ENCODE measurements around the gene ARX.

The ARX gene

DNA sequence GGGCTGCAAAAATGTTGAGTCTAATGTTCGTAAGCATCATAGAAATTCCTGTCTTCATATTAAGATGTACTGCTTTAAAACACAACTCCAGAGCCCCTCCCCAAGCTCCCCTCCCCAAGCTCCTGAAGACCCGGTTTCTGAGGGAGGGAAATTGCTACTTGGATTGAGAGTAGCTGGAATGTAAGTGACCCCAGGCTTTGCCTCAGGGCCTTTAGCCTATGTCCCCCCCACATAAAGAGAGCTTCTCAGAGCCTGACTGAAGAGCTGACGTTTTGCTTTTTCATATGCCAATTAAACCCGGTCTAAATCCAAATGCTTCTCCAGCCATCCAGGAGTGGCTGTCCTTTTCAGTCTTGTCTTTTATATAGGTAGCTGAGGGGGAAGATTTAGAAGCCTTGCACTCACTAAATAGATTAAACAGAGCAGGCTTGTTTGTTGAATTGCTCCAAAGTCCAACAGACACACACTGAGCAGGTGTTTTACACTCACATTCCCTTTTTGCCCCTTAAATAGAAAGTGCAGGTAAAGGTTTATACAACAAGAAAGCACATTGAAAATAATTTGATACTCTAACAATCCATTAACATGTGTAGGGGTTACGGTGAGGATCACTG, 19.6 kb downstream of the ARX start:
- DNase-seq, result no peak

DNA sequence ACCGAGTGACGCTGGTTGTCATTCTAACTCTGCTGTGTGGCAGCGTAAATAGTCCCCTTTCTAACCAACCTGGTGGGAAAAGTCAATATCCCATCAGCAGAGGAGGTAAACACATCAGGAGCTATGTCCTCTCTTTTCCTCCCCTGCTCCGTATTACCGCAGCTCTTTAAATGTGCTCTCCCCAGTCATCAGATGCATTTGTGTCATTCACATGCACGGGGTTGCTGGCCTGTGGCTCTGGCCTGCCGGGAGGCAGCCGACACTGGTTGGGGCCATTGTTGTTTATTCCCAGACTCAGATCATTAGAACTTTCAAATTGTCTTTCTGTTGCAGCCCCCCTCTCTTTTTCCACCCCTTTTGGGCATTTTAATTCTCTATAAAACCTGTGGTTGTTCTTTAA, 21.9 kb downstream of the ARX start:
- DNase-seq, result no peak

DNA sequence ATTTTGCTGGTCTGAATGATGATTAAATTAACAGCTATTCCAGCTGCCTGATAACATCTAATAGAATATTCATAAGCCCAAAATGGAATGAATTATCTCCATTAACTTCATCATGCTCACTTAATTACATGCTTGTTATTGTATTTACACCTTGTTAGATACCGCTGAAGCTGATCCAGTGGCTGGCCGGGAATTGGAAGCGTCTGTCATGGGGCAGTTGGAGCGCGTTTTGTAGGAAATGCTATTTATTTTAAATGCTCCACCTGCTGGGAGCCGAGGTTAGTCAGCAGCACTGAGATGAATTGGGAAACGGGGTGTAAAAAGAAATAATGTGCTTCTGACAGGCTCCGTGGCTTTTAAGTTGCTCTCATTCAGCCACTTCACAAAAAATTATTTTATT, 25.2 kb downstream of the ARX start:
- DNase-seq, result no peak

DNA sequence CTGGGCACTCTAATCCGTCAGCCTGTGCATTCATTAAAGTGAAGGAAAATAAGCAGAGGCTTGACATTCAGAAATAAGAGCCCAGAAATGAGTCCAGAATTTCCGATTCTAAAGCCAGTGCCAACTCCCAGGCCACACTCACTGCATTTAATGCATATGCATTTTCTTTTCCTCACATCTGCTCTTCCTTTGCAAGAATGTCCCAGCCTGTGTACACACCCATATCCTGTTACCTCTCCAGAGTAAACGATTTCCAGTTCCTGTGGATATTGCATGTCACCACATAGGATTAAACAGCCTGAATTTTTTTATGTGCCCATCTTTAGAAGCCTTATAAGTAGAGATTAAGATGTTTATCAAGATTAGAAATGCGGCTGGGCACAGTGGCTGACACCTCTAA, 27.5 kb downstream of the ARX start:
- DNase-seq, result no peak

DNA sequence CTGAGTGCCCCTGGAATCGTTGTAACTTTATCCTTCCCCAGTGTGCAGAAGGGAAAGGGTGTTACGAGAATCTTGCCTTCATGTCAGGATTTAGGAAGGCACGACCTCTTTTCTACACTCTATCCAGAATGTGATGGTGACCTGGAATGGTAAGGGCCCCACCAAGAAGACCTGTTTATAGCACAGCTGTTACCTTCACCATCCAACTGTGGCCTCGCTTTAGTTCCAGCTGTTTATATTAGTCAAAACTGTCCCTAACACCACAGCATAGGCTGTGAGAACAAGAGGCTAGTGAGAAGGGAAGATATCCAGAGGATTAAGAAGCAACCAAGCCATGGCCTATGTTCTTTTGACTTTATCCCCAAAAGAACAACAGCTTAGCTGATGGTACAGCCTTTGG, 28.0 kb downstream of the ARX start:
- no peak for DNase-seq

DNA sequence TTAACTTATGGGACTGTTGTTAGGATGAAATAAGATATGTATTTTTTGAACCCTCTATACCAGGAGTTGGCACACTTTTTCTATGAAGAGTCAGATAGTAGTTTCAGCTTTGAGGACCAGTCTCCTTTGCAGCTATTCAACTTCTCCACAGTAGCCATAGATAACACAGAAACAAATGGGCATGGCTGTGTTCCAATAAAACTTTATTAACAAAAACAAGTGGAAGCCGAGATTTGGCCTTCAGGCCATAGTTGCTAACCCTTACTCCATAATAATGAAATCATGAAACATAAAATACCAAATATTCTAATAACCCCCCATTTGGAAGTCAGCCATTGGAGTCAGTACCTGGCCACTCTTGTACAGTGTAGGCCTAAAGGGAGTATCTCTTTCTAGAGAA, 30.6 kb downstream of the ARX start:
- no peak for DNase-seq

DNA sequence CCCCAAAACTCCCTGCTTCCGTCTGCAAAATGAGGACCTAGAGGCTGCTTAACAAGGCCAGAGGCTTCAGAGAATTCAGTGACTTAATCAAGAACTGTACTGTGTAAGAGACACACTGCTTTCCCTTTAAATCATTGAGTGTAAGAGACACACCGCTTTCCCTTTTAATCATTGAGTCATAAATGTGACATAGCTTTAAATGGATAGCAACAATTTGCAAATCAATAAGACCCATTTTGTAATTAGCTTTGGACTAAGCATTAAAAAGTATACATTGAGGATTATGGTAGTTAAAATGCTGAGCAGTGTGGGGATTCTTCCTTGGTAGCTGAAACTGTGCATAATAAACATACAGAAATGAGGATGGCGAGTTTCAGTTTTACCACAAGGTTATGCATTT, 31.8 kb downstream of the ARX start:
- no peak for DNase-seq

DNA sequence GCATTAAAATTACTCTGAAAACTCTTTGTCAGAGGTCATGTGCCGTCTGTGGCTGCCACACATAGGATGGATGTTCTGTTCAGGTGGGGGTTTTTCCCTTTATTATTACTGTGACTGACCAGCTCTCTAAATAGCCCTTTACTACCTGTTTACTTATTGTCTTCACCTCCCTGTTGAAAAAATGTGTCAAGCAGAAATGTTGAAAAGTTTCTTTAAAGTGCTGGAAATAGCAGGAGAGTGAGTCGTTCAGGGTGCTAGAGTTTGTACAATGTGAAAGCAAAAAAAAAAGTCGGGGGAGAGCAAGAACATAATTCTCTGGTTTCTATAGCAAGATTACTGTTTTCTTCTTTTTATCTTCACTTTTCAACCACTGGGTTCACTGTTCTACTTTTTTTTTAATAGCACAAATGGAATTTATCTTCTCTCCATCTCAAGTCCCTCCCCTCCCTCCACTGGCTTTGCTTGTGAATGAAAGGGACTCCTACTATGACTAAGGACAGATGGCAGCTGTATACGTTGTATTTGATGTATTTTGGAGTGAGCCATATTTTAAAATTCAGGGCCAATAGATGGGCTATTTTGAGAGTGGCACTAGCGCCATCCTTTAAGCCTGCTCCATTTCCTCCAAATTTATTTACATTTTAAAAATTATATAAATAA, 33.3 kb downstream of the ARX start:
- DNase-seq, result no peak

DNA sequence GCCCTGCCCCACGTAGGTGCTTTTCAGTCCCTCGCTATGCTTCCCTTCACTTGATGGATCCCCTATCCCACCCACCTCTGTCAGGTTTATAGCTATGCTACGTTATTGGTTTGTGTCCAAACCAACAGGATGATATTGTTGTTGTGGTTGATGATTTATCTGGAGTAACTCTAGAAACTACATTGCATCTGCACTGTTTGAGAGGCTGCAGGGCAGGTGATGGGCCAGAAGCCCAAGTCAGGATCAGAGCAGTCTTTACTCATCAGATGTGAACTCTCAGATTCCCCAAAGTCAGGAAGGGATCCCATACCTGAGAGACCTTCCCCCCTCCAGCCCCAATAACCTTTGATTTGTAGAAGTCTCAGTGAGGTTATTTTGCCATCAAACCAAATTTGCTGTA, 34.7 kb downstream of the ARX start:
- DNase-seq, result no peak

DNA sequence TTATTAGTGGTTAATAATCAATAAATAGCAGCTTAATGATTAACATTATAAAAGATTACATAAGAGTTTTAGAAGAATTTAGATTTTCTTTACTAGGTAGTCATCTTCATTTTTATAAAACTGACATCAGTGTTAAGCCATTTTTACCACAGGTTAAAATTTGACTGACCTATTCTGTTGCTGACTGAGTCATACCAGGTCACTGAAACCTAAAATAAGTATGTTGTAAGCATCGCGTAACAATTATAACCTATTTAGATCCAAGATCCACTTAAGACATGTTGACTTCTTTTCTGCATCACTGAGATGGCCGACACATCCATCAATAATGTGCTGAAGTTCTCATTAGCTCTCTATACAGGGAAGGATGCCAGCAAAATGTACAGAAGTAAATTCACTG, 36.7 kb downstream of the ARX start:
- no peak for DNase-seq

DNA sequence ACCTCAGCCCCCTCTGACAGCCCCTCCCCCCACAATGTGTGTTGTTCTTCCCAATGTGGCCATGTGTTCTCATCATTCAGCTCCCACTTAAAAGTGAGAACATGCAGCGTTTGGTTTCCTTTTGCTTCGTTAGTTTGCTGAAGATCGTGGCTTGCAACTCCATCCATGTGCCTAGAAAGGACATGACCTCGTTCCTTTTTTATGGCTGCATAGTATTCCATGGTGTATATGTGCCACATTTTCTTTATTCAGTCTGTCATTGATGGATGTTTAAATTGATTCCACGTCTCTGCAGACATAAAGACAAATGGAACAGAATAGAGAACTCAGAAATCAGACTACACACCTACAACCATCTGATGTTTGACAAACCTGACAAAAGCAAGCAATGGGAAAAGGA, 46.0 kb downstream of the ARX start:
- no peak for DNase-seq

DNA sequence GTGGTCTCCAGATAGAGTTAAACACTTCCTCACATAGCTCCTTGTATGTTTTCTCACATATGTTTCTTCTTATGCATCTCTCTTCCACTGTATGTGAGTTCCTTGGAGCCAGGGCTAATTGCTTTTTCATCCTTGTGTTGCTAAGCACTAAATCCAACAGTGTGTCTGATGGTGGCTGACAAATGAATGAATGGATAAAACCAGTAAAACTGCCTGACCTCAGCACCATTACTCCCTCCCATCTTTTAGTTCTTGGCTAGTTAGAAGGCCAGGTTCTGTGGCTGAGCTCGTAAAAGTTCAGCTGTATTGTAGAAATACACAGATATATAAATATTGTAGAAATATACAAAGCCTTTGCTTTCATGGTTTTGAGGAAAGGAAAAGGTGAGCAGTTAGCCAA, 50.4 kb downstream of the ARX start:
- no peak for DNase-seq

DNA sequence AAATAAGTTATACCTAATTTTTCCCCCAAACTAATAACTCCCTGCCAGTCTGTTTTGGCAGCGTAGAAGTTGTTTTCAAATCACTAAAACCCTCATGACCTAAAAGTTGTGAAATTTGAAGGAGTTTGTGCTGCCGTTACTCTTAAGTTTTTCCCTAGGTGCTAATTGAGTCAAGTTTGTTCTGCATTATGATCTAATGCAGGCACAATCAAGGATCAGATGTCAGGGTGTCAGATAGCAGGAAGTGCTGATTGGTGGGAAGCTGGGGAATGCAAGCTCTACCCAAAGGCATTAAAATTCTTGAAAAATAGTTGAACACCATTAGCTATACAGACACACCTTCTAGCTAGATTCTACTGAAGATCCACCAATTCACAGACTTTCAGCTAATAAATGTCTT, 51.9 kb downstream of the ARX start:
- no peak for DNase-seq

DNA sequence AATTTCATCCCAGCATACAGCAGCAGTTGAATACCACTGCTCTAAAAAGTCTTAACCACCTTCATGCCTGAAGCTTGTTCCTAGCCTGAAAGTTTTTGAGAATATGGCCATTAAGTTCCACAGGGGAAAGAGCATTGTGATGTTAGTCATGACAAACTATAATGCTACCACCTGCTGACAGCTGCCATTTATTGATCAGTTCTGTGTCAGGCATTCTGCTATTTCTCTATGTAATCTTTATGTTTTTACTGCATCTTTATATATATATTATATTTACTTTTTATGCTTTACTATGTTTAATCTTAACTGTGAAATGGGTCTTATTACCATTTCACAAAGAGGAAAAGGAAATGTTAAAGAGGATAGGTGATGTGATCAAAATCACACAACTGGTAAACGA, 54.0 kb downstream of the ARX start:
- no peak for DNase-seq

DNA sequence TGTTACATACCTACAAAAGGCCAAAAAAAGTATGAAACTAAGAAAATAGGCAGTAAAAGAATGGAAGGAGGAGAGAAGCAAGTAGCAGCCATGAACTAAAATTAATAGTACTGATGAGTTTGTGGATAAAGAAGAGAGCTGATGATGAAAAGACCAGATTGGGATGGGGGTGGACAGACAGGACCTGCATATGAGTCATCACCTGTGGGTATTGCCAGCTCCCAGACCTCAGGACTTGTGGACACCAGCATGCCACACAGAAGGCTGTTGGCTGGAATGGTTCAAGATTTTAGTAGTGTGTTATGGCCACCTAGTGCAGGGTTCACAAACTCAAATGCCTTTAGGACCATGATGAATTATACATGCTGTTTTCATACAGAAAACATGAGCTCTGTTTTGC, 58.9 kb downstream of the ARX start:
- DNase-seq, result no peak

DNA sequence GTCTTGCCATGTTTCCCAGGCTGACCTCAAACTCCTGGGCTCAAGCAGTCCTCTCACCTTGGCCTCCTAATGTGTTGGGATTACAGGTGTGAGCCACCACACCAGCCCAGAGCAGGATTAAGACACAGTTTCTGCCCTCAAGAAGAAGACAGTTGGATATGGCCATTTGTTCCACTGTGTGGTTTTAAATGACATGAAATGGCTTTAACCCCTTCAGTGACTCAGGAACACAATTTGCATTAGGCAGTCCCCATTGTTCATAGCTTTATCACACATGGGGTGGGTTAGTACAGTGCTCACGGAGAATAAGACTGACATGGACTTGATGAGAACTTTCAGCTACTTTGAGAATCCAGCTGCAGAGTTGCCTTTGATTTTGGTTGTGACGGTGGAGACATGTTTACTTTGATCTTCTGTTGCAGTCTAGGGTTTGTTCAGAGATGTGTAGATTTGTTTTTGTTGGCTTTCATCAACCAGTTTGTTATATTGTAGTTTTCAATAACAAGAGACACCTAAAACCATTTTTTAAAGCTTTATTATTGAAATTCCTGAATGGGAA, 60.3 kb downstream of the ARX start:
- no peak for DNase-seq

DNA sequence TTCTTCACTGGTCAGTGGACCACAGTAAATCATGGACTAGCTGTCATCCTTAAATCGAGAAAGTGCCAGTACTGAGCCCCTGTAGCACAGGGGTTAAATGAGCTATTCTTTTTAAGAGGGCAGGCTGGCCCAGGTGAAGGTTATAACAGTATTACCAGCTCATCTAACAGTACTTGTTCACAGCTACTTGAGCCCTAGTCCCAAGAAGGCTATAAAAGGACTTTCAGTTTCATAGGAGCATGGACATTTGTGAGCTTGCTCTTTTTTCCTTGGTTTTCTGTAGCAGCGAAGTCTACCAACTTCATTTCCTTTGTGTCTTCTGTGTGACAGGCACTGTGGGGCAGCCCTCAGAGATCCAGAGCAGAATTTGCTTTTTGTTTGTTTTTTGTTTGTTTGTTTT, 61.0 kb downstream of the ARX start:
- DNase-seq, result no peak

All from activated effector memory CD4-positive, alpha-beta T cell treated with Interleukin-2 at 50 U/mL for 16 hours (primary cell).